Myocyte (in vitro differentiated cells): ENCODE data around the gene CBR3. TPM values are rescaled to one million over a fixed set of nuclear protein-coding genes. Genes with fewer than 3 reads are reported as not detected.
"Not testable (repeated sequence)": the region's sequence is repeated elsewhere in the genome, so short reads cannot be mapped to it uniquely, and the experiment has no call there.

Source experiments
- DNase-seq: peaks from one replicate; pipeline ENCODE4 v3.0.0-alpha.2; 2012; ENCODE audit warnings: low read depth
- total RNA-seq: library from RNA; depleted of rRNA; stranded (reverse); fragments of >200 nt; gene quantifications from 2 replicates; pipeline ENCODE4 v1.2.3, GENCODE V29; 2014

The CBR3 gene
- total RNA-seq, 1 donor from 2014 or later, result 1.3 TPM

DNA sequence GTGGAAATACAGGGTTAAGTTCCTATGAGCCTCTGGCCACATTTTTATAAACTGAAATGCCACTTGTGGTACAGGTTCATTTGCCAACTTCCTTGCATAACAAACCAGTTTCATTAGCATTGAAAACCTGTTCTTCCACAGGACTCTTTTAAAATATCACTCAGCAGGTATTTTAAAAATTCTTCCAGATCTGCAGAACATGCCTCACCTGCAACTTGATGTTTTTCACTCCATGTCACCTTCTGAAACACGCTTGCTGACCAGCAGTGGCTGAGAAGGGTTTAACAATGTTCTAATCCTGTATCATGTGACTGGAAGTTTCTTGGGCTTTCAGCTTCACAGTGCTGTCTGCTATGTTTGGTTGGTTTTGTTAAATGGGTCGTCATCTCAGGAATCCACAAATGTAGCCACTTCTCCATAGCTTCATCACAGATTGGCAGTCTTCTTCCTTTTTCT, 17.6 kb upstream of the CBR3 start:
- DNase-seq, result no peak

DNA sequence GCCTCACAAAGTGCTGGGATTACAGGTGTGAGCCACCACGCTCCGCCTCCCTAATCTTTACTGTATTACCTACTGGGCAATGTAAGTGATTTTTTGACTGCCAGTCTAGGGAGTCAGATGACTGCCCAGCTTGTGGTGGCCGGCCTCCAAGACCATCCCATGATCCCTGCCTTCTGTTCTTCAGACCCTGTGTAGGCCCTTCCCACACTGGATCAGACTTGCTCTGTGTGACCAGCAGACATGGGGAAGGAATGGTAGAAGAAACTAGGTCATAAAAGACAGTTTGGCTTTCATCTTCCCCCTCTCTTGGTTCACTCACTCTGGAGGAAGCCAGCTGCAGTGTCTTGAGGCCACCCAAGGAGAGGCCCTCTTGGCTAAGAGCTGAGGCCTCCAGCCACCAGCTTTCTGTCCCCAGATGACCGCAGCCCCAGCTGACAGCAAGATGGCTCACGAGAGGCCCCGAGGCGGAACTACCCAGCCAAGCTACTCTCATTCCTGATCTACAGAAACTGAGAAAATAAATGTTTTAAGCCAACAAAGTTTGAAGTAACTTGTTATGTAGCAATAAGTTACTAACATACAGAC, 14.5 kb upstream of the CBR3 start:
- DNase-seq, result peak; percentile 48

GRCh38 chr21:36122977-36123376, 11.9 kb upstream of the CBR3 start:
- DNase-seq, result no peak

GRCh38 chr21:36124395-36124794, 10.5 kb upstream of the CBR3 start:
- no peak for DNase-seq

GRCh38 chr21:36125512-36126207, 9.2 kb upstream of the CBR3 start:
- DNase-seq, result peak; percentile 71

GRCh38 chr21:36126208-36126565, 8.7 kb upstream of the CBR3 start:
- DNase-seq, result no peak

DNA sequence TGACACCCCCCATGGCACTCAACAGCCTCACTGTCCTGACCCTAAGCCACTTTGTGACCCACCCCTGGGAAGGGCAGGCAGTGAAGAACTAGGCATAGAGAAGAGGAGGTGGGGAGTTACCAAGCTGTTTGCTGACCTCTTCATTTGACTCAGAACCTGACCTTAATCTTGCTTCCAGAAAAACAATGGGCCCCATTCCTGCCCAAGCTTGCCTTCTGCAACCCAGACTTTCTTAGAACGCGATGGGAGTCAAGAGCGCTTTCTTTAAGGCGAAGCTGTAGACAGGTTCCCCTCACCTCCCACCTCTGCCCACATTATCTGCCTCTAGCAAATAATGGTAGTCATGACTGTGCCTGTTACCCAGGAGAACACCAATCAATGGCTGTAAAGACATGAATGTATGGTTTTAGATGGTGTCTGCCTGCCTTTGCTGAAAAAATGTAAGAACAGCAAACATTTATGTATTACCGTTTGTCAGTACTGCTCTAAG, 8.2 kb upstream of the CBR3 start:
- DNase-seq, result no peak

GRCh38 chr21:36127250-36127904, 7.5 kb upstream of the CBR3 start:
- peak; percentile 26 for DNase-seq

DNA sequence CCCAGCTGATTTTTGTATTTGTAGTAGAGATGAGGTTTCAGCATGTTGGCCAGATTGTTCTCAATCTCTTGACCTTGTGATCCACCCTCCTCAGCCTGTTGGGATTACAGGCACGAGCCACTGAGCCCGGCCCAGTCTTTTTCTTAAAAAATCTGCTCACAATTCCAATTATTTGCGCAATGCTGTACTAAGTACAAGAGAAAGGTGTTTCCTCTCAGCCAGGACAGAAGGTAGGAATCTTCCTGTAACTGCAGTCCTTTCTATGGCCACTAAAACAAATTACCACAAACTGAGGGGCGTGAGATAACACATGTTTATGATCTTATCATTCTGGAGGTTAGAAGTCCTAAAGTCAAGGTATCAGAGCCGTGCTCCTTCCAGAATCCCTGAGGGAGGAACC, 6.9 kb upstream of the CBR3 start:
- DNase-seq, result no peak

DNA sequence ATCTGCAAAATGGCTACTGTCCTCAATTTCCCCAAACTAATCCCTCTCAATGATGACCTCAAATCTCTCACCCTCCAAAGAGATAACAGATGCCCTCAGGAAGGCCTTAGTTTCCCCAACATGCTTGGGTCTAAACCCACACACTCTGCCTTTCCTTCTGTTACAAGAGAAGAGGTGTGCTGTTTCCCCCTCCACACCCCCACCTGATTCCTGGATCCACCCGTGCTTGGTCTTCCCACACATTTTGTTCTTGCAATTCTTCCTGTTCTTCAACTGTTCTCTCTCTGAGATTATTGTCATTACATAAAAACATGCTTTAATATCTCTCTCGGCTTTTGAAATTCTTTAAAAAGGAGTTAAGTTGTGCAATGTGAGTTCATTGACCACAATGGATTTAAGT, 5.7 kb upstream of the CBR3 start:
- DNase-seq, result no peak

GRCh38 chr21:36130414-36130762, 4.5 kb upstream of the CBR3 start:
- DNase-seq, result not testable (repeated sequence)

DNA sequence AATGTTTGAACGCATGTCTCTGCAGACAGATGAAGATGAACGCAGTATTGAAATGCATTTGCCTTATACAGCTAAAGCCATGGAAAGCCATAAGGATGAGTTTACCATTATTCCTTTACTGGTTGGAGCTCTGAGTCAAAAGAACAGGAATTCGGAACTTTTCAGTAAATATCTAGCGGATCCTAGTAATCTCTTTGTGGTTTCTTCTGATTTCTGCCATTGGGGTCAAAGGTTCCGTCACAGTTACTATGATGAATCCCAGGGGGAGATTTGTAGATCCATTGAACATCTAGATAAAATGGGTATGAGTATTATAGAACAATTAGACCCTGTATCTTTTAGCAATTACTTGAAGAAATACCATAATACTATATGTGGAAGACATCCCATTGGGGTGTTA, 4.0 kb upstream of the CBR3 start:
- DNase-seq, result not testable (repeated sequence)

GRCh38 chr21:36132696-36133095, 2.2 kb upstream of the CBR3 start:
- DNase-seq, result no peak

GRCh38 chr21:36135391-36136102, 668 bp downstream of the CBR3 start:
- DNase-seq, result peak; percentile 57

DNA sequence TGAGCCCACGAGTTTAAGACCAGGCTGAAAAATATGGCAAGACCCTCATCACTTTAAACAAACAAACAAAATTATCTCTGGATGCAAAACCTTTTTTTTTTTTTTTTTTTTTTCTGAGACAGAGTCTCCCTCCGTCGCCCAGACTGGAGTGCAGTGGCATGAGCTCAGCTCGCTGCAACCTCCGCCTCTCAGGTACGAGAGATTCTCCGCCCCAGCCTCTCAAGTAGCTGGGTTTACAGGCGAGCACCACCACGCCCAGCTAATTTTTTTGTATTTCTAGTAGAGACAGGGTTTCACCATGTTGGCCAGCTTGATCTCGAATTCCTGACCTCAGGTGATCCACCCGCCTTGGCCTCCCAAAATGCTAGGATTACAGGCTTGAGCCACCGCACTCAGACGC, 4.9 kb downstream of the CBR3 start:
- DNase-seq, result not testable (repeated sequence)

DNA sequence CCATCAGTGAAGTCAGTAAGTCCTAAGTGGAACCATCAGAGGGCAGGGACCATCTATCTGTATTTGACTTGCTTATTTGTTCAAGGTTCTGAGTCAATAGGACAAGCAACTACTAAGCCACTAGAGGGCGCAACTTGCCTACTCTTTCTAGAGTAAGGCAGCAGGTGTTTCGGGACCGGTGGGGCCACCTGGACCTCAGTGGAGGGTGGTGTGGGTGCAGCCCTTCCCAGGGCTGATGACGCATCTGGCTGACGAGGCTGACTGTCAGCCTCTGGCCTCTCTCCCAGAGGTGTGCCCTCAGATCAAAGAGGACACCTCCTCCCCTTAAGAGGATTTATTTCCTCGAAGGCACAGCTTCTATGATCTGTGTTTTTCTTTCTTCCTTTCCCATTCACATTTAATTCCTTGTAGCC, 6.6 kb downstream of the CBR3 start:
- peak; percentile 86 for DNase-seq

DNA sequence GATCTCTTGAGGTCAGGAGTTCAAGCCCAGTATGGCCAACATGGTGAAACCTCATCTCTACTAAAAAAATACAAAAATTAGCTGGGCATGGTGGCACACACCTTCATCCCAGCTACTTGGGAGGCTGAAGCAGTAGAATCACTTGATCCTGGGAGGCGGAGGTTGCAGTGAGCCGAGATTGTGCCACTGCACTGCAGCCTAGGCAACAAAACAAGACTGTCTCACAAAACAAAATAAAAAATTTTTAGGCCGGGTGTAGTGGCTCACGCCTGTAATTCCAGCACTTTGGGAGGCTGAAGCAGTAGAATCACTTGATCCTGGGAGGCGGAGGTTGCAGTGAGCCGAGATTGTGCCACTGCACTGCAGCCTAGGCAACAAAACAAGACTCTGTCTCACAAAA, 9.4 kb downstream of the CBR3 start:
- DNase-seq, result not testable (repeated sequence)

DNA sequence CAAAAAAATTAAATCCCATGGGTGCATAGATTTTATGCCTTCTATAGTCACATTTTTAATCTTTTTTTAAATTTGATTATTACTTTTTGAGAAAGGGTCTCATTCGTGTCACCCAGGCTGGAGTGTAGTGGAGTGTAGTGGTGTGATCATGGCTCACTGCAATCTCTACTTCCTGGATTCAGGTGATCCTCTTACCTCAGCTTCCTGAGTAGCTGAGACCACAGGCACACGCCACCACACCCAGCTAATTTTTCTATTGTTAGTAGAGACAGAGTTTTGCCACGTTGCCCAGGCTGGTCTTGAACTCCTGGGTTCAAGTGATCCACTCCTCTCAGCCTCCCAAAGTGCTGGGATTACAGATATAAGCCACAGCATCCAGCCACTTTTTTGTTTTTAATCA, 10.4 kb downstream of the CBR3 start:
- DNase-seq, result no peak

- no peak for DNase-seq
Observed at GRCh38 chr21:36147911-36148310, 13.0 kb downstream of the CBR3 start.

DNA sequence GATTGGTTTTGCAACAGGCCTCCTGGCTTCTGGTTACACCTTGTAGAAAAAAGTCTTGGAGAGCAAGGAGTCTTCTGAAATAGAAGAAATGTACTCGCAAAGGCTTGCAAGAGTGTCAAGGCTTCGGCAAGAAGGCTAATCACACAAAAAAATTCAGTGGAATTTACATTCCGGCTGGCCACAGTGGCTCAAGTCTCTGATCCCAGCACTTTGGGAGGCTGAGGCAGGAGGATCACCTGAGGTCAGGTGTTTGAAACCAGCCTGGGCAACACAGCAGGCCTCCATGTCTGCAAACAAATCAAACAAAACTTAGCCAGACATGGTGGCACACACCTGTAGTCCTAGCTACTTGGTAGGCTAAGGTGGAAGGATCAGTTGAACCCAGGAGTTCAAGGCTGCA, 14.0 kb downstream of the CBR3 start:
- no peak for DNase-seq

DNA sequence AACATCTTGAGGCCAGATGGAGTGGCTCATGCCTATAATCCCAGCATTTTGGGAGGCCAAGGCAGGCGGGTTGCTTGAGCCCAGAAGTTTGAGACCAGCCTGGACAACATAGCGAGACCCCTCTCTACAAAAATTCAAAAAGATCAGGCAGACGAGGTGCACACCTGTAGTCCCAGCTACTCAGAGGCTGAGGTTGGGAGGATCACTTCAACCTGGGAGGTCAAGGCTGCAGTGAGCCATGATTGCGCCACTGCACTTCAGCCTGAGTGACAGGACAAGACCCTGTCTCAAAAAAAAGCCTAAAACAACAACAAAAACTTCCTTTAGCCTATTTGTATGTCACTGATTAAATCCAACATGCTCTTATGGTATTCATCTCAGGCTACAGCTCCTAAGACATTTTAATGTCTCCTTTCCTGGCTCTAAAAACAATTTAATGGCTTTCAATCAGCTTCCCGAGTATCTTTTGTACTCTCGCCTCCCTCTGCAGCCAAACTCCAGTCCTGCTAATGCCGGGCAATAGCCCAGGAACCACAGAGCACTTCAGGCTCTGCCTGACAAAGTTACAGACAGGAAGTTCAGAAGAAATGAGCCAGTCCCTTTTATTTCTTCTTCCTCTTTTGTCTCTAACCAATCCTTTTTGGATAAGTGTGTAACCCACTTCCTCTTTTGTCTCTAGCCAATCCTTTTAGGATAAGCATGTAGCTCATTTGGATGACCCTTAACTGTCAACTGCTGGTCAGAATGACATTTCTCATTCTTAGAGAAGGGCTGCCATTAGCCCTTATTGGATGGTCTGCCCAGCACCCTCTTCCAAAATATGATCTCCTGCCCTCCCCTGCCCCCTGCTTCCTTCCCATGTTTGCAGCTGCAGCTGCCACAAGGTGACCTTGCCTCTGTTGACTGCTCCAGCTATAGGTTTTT, 15.2 kb downstream of the CBR3 start:
- peak; percentile 63 for DNase-seq
